Endothelial cell of umbilical vein (primary cell): Measurements from ENCODE around the gene RPS6KA5. TPM values are rescaled to one million over a fixed set of nuclear protein-coding genes. Genes with fewer than 3 reads are reported as not detected.
"Not testable (repeated sequence)": the region's sequence is repeated elsewhere in the genome, so short reads cannot be mapped to it uniquely, and the experiment has no call there.

Source experiments
- BruUV-seq: library from RNA; stranded (reverse); fragments of 400-500 nt; replicated peaks from 2 replicates; lab custom pipeline; 2021; lab: Mats Ljungman, UMichigan
- CTCF ChIA-PET: fragments of 300-600, 350-600 bp; sonication (Branson Sonifier 250); formaldehyde crosslinking; loops from one replicate; lab custom pipeline; 2021; ENCODE audit warnings: antibody characterized with exemption, inconsistent platforms; lab: Charles Lee
- POLR2A ChIA-PET: fragments of 300-600, 350-600 bp; sonication (Branson Sonifier 250); formaldehyde crosslinking; loops from one replicate; lab custom pipeline; 2021; ENCODE audit warnings: antibody characterized with exemption, inconsistent platforms; lab: Charles Lee
- DNase-seq: peaks from one replicate; pipeline ENCODE4 v3.0.0-alpha.2; 2011; ENCODE audit warnings: low read depth, low spot score
- FAIRE-seq: peaks from 2 replicates; lab custom pipeline; 2011; peaks lifted over from hg19 to GRCh38; lab: Jason Lieb, UNC
- H2AFZ ChIP-seq: 2 replicates; pipeline ENCODE4 v1.6.0; 2012; ENCODE audit warnings: low read depth, low read length, control low read depth, inconsistent platforms
- H3K27ac ChIP-seq: 2 replicates; pipeline ENCODE4 v1.5.1; 2011; ENCODE audit warnings: low read depth, mild to moderate bottlenecking, control low read depth, low read length, moderate library complexity; ENCODE audit not compliant: insufficient read depth
- H3K27me3 ChIP-seq, 2 experiments: 2 replicates each; pipeline versions ENCODE4 v1.6.0 to v1.6.1; 2011; ENCODE audit warnings: low read length in 2 of 2, mixed read lengths in 1 of 2; ENCODE audit not compliant: control insufficient read depth in 2 of 2, insufficient read depth in 2 of 2
- H3K36me3 ChIP-seq, 2 experiments: 2 replicates in 1 of 2; 3 replicates in 1 of 2; pipeline ENCODE4 v1.5.1; 2011; ENCODE audit warnings: low read length in 2 of 2, mild to moderate bottlenecking in 1 of 2, moderate library complexity in 1 of 2; ENCODE audit not compliant: control insufficient read depth in 2 of 2, insufficient read depth in 2 of 2; ENCODE audit errors: extremely low read depth in 1 of 2
- H3K4me1 ChIP-seq: 3 replicates; pipeline ENCODE4 v1.5.1; 2011; ENCODE audit warnings: mild to moderate bottlenecking, low read length; ENCODE audit not compliant: control insufficient read depth, insufficient read depth; ENCODE audit errors: extremely low read depth
- H3K4me2 ChIP-seq: 2 replicates; pipeline ENCODE4 v1.6.1; 2011; ENCODE audit warnings: low read length, control low read depth, mixed read lengths; ENCODE audit not compliant: insufficient read depth
- H3K4me3 ChIP-seq, 3 experiments: fragments of 200-600 bp in 1 of 3; sonication (generic), shearing (Covaris generic) in 1 of 3; replicated peaks in 1 of 3; 2 replicates each; pipeline ENCODE4 v1.5.1; 2011 to 2016; ENCODE audit warnings: control low read depth in 3 of 3, low read length in 3 of 3, mild to moderate bottlenecking in 2 of 3, inconsistent platforms in 1 of 3, low read depth in 1 of 3, moderate library complexity in 1 of 3; ENCODE audit not compliant: insufficient read depth in 1 of 3
- H3K79me2 ChIP-seq: 2 replicates; pipeline ENCODE4 v1.6.0; 2012; ENCODE audit warnings: low read length, inconsistent platforms; ENCODE audit not compliant: control insufficient read depth, insufficient read depth
- H3K9ac ChIP-seq: replicated peaks from 2 replicates; pipeline ENCODE3; 2011; ENCODE audit warnings: low read length, control low read depth; ENCODE audit not compliant: insufficient read depth; ENCODE audit errors: extremely low read depth
- H3K9me1 ChIP-seq: replicated peaks from 3 replicates; pipeline ENCODE4 v1.6.0; 2011; ENCODE audit warnings: mild to moderate bottlenecking, low read length; ENCODE audit not compliant: control insufficient read depth, insufficient read depth; ENCODE audit errors: extremely low read depth
- H3K9me3 ChIP-seq: replicated peaks from 2 replicates; pipeline ENCODE4 v1.5.1; 2012; ENCODE audit warnings: low read length, inconsistent platforms; ENCODE audit not compliant: control insufficient read depth, insufficient read depth
- H4K20me1 ChIP-seq: replicated peaks from 2 replicates; pipeline ENCODE3; 2011; ENCODE audit warnings: mild to moderate bottlenecking, low read length; ENCODE audit not compliant: control insufficient read depth, insufficient read depth; ENCODE audit errors: extremely low read depth
- EZH2 ChIP-seq: IDR thresholded peaks from 2 replicates; pipeline ENCODE4 v1.6.1; 2012; ENCODE audit warnings: borderline replicate concordance, low read depth, mild to moderate bottlenecking, moderate library complexity, low read length, inconsistent platforms; ENCODE audit not compliant: severe bottlenecking
- FOS ChIP-seq: IDR thresholded peaks from 2 replicates; pipeline ENCODE4 v1.6.1; 2011; ENCODE audit warnings: mild to moderate bottlenecking, low read length, moderate library complexity, borderline replicate concordance; ENCODE audit not compliant: insufficient read depth
- GATA2 ChIP-seq: IDR thresholded peaks from 2 replicates; pipeline ENCODE4 v1.7.0; 2011; ENCODE audit warnings: low read depth, mild to moderate bottlenecking, moderate library complexity, mixed read lengths, low read length; ENCODE audit not compliant: insufficient read length, insufficient read depth
- JUN ChIP-seq: IDR thresholded peaks from 2 replicates; pipeline ENCODE4 v1.6.1; 2011; ENCODE audit warnings: borderline replicate concordance, low read depth; ENCODE audit not compliant: insufficient read length, insufficient read depth
- MYC ChIP-seq: IDR thresholded peaks from one replicate; pipeline ENCODE4 v1.6.1; 2011; ENCODE audit warnings: mild to moderate bottlenecking, low read depth, low read length
- POLR2A ChIP-seq: IDR thresholded peaks from 2 replicates; pipeline ENCODE4 v1.6.1; 2012; ENCODE audit warnings: low read depth, mild to moderate bottlenecking, control low read depth, low read length
- POLR2AphosphoS5 ChIP-seq: IDR thresholded peaks from 2 replicates; pipeline ENCODE4 v1.6.1; 2012; ENCODE audit warnings: low read depth, mild to moderate bottlenecking, control low read depth, low read length, moderate library complexity; ENCODE audit not compliant: insufficient read depth
- dilution Hi-C: fragments of 300-500 bp; cut with MboI; formaldehyde crosslinking; loops from one replicate; pipeline ENCODE4 v1.15.0; 2019; ENCODE audit warnings: low sequenced_read_pairs; ENCODE audit not compliant: extremely low pct_ligation_motif_present
- intact Hi-C: fragments of 100-400 bp; cut with micrococcal nuclease; formaldehyde crosslinking; loops from one replicate; pipeline ENCODE4 v1.10.0; 2022
- polyA plus RNA-seq, 4 experiments: library from polyadenylated mRNA; depleted of rRNA in 3 of 4; stranded (reverse) in 3 of 4; unstranded in 1 of 4; fragments of >200 nt; gene quantifications; 2 replicates each; pipeline versions ENCODE4 v1.2.1 to v1.2.3, GENCODE V29; 2011 to 2012; ENCODE audit warnings: missing spikeins in 1 of 4
- total RNA-seq: library from RNA; stranded (reverse); gene quantifications from 2 replicates; pipeline ENCODE4 v1.2.3, GENCODE V29; 2021
- TF ChIP-seq, protein P1 (sequence below), 2 donors: IDR thresholded peaks; 1 replicate in 1 of 2; 2 replicates in 1 of 2; pipeline ENCODE4 v1.5.1; 2011; ENCODE audit warnings: low read length in 2 of 2, mild to moderate bottlenecking in 2 of 2, moderate library complexity in 2 of 2, control low read depth in 1 of 2, inconsistent platforms in 1 of 2, low read depth in 1 of 2; ENCODE audit not compliant: insufficient read depth in 1 of 2; ENCODE audit errors: extremely low read depth in 1 of 2
- TF ChIP-seq, protein P2 (sequence below): IDR thresholded peaks from 2 replicates; pipeline ENCODE4 v1.6.1; 2011; ENCODE audit not compliant: insufficient read depth, insufficient read length

Gene RPS6KA5
- total and polyA plus RNA-seq, 2 donors (not counting 3 experiments of a cell fraction or from before 2014, with no cell fraction given) = 2.9 to 5.4 TPM

DNA sequence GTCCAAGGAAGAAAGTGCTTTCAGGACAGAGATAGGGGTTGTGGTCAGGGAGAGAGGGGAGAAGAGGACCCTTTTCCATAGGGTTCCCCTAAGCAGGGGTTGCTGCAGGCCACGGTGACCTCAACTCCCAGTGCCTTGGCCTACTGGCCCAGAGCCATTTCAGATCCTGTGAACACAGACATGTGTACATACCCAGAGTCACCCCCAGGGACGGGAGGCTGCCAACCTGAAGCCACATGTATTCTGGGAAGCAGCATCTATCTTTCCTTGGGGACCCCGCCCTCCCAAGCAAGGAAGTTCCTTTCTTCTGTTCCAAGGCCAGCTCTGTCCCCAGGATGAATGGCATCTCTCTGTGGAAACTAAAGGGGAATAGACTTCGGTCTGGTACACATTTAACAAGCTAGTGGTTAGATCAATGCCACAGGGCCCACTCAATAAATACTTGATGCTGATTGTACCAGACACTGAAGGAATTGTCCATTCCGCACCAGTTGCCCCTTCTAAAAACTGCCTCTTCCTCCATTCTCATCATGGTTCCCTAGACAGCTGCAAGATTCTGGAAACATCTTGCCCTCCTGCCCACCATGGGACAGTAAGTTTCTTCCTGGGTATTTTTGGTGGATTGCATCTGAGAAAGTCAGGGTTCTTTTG lies 28.3 kb upstream of the RPS6KA5 start:
- intact Hi-C loops (no loop called here), dilution Hi-C loops (no loop called here)
- no peaks in the 10 kb centered on the region for H3K79me2 ChIP-seq
- no peaks in the 10 kb centered on the region for H3K36me3 ChIP-seq
- POLR2A ChIA-PET = no interaction called here
- no peak overlapping the region for H3K4me3 ChIP-seq
- no peak for FAIRE-seq
- BruUV-seq = no TSS peak
- H3K9me3 ChIP-seq = no peaks in the 10 kb centered on the region
- CTCF ChIA-PET = no interaction called here
- no peaks in the 10 kb centered on the region for H3K9me1 ChIP-seq
- H3K27me3 ChIP-seq = peaks cover 0 to 3% of the 10 kb centered on the region in 2 experiments
- no peaks in the 10 kb centered on the region for H4K20me1 ChIP-seq
- H3K9ac ChIP-seq = no peak overlapping the region
- H3K4me2 ChIP-seq = no peak overlapping the region
- H3K4me1 ChIP-seq = no peaks in the 10 kb centered on the region
- H2AFZ ChIP-seq = no peak overlapping the region
- TF ChIP-seq MYC (no peak), JUN (no peak), GATA2 (no peak), EZH2 (no peak), FOS (no peak), POLR2AphosphoS5 (no peak), POLR2A (no peak)
- TF ChIP-seq, protein P1, sequence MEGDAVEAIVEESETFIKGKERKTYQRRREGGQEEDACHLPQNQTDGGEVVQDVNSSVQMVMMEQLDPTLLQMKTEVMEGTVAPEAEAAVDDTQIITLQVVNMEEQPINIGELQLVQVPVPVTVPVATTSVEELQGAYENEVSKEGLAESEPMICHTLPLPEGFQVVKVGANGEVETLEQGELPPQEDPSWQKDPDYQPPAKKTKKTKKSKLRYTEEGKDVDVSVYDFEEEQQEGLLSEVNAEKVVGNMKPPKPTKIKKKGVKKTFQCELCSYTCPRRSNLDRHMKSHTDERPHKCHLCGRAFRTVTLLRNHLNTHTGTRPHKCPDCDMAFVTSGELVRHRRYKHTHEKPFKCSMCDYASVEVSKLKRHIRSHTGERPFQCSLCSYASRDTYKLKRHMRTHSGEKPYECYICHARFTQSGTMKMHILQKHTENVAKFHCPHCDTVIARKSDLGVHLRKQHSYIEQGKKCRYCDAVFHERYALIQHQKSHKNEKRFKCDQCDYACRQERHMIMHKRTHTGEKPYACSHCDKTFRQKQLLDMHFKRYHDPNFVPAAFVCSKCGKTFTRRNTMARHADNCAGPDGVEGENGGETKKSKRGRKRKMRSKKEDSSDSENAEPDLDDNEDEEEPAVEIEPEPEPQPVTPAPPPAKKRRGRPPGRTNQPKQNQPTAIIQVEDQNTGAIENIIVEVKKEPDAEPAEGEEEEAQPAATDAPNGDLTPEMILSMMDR (IDR thresholded peaks at IDR 0.05; ENCODE audit: extremely low read depth in 1 of 2, insufficient read depth in 1 of 2, low read depth in 1 of 2, low read length in 2 of 2) = no peak
- TF ChIP-seq, protein P2, sequence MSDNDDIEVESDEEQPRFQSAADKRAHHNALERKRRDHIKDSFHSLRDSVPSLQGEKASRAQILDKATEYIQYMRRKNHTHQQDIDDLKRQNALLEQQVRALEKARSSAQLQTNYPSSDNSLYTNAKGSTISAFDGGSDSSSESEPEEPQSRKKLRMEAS = no peak
- DNase-seq = no peak
- no peak overlapping the region for H3K27ac ChIP-seq

GRCh38 chr14:91087470-91087869 lies 27.0 kb upstream of the RPS6KA5 start:
- H3K27me3 ChIP-seq, FAIRE-seq, H3K9me1 ChIP-seq, intact Hi-C loops, H2AFZ ChIP-seq, H3K4me1 ChIP-seq, H3K9me3 ChIP-seq, H4K20me1 ChIP-seq, dilution Hi-C loops, H3K27ac ChIP-seq, DNase-seq, H3K4me3 ChIP-seq, H3K4me2 ChIP-seq, H3K9ac ChIP-seq, H3K36me3 ChIP-seq, POLR2A ChIA-PET, H3K79me2 ChIP-seq, BruUV-seq: not testable (repeated sequence)
- CTCF ChIA-PET = interaction anchor here (1.1 kb wide), 1 partner anchor 87 kb away, joined by 3 read pairs; no protein-coding TSS in a partner anchor
